ENCODE measurements around the gene NFX1. TPM values are rescaled to one million over a fixed set of nuclear protein-coding genes. Genes with fewer than 3 reads are reported as not detected.
A peak's percentile ranks its signal among the peaks of the same experiment; 100 is the strongest.

The NFX1 gene
- total RNA-seq, 4 donors from 2014 or later = 31.7 to 53.9 (median 42.3) TPM

DNA sequence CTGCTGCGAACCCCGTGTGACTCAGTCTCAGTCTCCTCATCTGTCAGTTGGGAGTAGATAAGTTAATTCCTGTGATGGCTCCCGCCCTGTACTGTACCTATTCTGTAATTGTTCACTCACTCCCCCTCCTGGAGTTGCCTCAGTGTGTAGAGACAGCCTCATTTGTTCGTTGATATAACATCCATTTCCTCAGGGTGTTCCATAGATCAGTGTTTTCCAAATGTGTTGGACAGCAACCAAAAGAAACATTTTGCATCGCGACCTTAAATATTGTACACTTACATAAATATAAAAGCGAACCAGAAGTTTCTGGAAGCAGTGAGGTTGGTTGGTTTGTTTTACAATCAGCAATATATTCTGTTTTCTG, 698 bp downstream of the NFX1 start:
- Histone ChIP-seq H3K36me3 (peaks cover 0 to 38% of the 10 kb centered on the region in 2 donors), H3K4me3 (peak overlapping the region; percentile 48 to 80), H3K27ac (peak overlapping the region; percentile 85 to 97 (median 94)), H3K9me3 (no peaks in the 10 kb centered on the region), H3K27me3 (no peaks in the 10 kb centered on the region), H3K4me1 (peaks cover 0 to 74% (median 25%) of the 10 kb centered on the region in 3 donors)
- WGBS, 2 donors (ENCODE audit: low coverage in 1 of 2) = 8 to 27% methylated on average over 3 to 7 of the region's 7 CpGs
- TF ChIP-seq POLR2A (IDR thresholded peaks at IDR 0.05) (no peak), EP300 (IDR thresholded peaks at IDR 0.05) (no peak), POLR2AphosphoS5 (IDR thresholded peaks at IDR 0.05) (no peak)
- TF ChIP-seq, protein P1, sequence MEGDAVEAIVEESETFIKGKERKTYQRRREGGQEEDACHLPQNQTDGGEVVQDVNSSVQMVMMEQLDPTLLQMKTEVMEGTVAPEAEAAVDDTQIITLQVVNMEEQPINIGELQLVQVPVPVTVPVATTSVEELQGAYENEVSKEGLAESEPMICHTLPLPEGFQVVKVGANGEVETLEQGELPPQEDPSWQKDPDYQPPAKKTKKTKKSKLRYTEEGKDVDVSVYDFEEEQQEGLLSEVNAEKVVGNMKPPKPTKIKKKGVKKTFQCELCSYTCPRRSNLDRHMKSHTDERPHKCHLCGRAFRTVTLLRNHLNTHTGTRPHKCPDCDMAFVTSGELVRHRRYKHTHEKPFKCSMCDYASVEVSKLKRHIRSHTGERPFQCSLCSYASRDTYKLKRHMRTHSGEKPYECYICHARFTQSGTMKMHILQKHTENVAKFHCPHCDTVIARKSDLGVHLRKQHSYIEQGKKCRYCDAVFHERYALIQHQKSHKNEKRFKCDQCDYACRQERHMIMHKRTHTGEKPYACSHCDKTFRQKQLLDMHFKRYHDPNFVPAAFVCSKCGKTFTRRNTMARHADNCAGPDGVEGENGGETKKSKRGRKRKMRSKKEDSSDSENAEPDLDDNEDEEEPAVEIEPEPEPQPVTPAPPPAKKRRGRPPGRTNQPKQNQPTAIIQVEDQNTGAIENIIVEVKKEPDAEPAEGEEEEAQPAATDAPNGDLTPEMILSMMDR (IDR thresholded peaks at IDR 0.05) = no peak
- no peak for ATAC-seq

DNA sequence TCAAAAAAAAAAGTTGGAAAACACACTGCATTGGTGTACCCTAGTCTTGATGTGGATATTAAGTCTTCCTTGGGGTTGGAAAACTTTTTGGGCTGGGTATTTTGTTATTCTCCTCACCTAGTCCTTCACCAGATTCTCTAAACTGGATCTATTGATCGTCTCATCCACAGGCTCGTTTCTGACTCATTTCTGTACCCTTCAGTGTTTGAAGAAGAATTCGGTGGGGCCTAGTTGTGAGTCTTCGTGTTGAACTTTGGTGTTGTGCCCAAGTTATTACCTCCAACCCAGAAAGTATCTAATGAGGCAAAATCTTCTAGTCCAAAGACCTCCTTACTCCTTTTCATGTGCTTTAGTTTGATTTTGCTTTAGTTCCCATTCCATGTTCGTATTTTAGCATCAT, 1.6 kb downstream of the NFX1 start:
- Histone ChIP-seq H3K4me1 (peaks cover 5 to 77% (median 27%) of the 10 kb centered on the region in 3 donors), H3K27me3 (no peaks in the 10 kb centered on the region), H3K9me3 (no peaks in the 10 kb centered on the region), H3K27ac (peak overlapping the region in 3 of 4 donors; percentile 94 to 97 (median 95)), H3K4me3 (no peak overlapping the region), H3K36me3 (peaks cover 0 to 42% of the 10 kb centered on the region in 2 donors)
- 77 to 84% methylated on average over 4 to 5 of the region's 5 CpGs for WGBS, 2 donors (ENCODE audit: low coverage in 1 of 2)
- no peak for TF ChIP-seq EP300 (IDR thresholded peaks at IDR 0.05)
- no peak for ATAC-seq

DNA sequence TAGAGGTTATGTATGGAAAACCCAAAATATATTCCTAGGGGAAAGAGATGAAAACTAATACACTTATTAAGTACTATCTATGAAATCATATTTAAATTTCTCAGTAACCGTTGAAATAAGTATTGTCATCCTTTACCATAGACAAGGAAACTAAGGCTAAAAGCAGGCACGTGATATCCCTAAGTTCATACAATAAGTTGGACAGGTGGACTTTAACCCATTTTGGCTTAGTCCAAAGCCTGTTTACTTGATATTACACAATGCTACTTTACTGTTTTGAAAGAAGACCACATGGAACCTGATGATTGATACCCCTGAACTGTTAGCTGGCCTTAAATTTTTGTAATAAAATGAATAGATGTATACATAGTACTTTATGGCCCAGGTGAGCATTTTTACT, 3.5 kb downstream of the NFX1 start:
- Histone ChIP-seq H3K9me3 (no peaks in the 10 kb centered on the region), H3K4me1 (peaks cover 5 to 87% (median 31%) of the 10 kb centered on the region in 3 donors), H3K27ac (no peak overlapping the region), H3K4me3 (no peak overlapping the region), H3K27me3 (no peaks in the 10 kb centered on the region), H3K36me3 (peaks cover 4 to 61% of the 10 kb centered on the region in 2 donors)
- no peak for TF ChIP-seq POLR2A (IDR thresholded peaks at IDR 0.05)
- no peak for TF ChIP-seq POLR2AphosphoS5 (IDR thresholded peaks at IDR 0.05)
- TF ChIP-seq, protein P1 (IDR thresholded peaks at IDR 0.05) = no peak
- no peak for TF ChIP-seq EP300 (IDR thresholded peaks at IDR 0.05)
- ATAC-seq = no peak
- WGBS, 2 donors (ENCODE audit: low coverage in 1 of 2) = 67 to 83% methylated on average over 2 of the region's 2 CpGs

DNA sequence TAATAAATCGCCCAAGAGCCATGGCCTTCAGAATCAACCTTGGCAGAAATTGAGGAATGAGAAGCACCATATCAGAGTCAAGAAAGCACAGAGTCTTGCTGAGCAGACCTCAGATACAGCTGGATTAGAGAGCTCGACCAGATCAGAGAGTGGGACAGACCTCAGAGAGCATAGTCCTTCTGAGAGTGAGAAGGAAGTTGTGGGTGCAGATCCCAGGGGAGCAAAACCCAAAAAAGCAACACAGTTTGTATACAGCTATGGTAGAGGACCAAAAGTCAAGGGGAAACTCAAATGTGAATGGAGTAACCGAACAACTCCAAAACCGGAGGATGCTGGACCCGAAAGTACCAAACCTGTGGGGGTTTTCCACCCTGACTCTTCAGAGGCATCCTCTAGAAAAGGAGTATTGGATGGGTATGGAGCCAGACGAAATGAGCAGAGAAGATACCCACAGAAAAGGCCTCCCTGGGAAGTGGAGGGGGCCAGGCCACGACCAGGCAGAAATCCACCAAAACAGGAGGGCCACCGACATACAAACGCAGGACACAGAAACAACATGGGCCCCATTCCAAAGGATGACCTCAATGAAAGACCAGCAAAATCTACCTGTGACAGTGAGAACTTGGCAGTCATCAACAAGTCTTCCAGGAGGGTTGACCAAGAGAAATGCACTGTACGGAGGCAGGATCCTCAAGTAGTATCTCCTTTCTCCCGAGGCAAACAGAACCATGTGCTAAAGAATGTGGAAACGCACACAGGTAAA, 4.5 kb downstream of the NFX1 start:
- H3K4me3 ChIP-seq = no peak overlapping the region
- peaks cover 5 to 88% (median 26%) of the 10 kb centered on the region in 3 donors for H3K4me1 ChIP-seq
- no peak for ATAC-seq
- 79 to 87% methylated on average over 7 to 11 of the region's 12 CpGs for WGBS, 2 donors (ENCODE audit: low coverage in 1 of 2)
- H3K27ac ChIP-seq = no peak overlapping the region
- H3K36me3 ChIP-seq = peaks cover 4 to 72% of the 10 kb centered on the region in 2 donors
- TF ChIP-seq EP300 (IDR thresholded peaks at IDR 0.05) = no peak
- no peak for TF ChIP-seq POLR2A (IDR thresholded peaks at IDR 0.05)
- TF ChIP-seq POLR2AphosphoS5 (IDR thresholded peaks at IDR 0.05) = no peak
- TF ChIP-seq, protein P1 (IDR thresholded peaks at IDR 0.05) = no peak
- no peaks in the 10 kb centered on the region for H3K9me3 ChIP-seq
- H3K27me3 ChIP-seq = no peaks in the 10 kb centered on the region

DNA sequence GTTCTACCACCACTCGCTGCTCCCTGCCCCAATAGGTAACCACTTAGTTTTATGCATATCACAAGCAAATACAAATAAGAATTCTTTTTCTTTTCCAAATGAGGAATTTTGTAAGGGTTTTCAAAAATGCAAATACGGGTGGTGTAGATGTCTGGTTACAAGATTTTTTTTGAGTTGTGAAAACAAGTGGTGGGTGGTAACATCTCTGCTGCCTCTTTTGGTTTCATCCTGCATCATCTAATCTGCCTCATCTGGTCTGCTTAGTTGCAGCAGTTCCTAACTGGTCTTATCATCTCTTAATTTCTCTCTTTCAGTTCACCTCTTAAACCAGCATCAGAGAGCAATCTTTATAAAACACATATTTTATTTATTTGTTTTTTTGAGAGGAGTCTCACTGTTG, 5.3 kb downstream of the NFX1 start:
- H3K4me1 ChIP-seq = peaks cover 5 to 95% (median 26%) of the 10 kb centered on the region in 3 donors
- H3K4me3 ChIP-seq = no peak overlapping the region
- H3K27ac ChIP-seq = no peak overlapping the region
- no peaks in the 10 kb centered on the region for H3K27me3 ChIP-seq
- no peak for ATAC-seq
- TF ChIP-seq EP300 (IDR thresholded peaks at IDR 0.05) (no peak), POLR2A (IDR thresholded peaks at IDR 0.05) (no peak), POLR2AphosphoS5 (IDR thresholded peaks at IDR 0.05) (no peak)
- TF ChIP-seq, protein P1 (IDR thresholded peaks at IDR 0.05) = no peak
- H3K36me3 ChIP-seq = peaks cover 4 to 79% of the 10 kb centered on the region in 2 donors
- H3K9me3 ChIP-seq = no peaks in the 10 kb centered on the region
- WGBS, 2 donors (ENCODE audit: low coverage in 1 of 2) = 69 to 93% methylated on average over 2 of the region's 2 CpGs

Measured in gastroesophageal sphincter (tissue), 4 donors.